ELF-1 (cell line): ENCODE data around the gene AMMECR1L.
"Not testable (repeated sequence)": the region's sequence is repeated elsewhere in the genome, so short reads cannot be mapped to it uniquely, and the experiment has no call there.

ENCODE experiments used
- DNase-seq: peaks from one replicate; pipeline ENCODE4 v3.0.0-alpha.2; 2016; ENCODE audit warnings: low read depth, low spot score

The AMMECR1L gene

GRCh38 chr2:127885780-127886592 is at the start of gene AMMECR1L:
AMMECR1L (minus strand) TSS chr2:127885956; CDS start chr2:127874234, 11,722 bp downstream.
- DNase-seq = peak; percentile 79

GRCh38 chr2:127935337-127935736 is 49.6 kb upstream of the AMMECR1L start:
- no peak for DNase-seq

GRCh38 chr2:127932199-127932876 is 46.6 kb upstream of the AMMECR1L start:
- no peak for DNase-seq

- DNase-seq = no peak
Observed at GRCh38 chr2:127929449-127929848, 43.7 kb upstream of the AMMECR1L start.

GRCh38 chr2:127927384-127927783 is 41.6 kb upstream of the AMMECR1L start:
- DNase-seq = no peak

GRCh38 chr2:127917916-127918315 is 32.2 kb upstream of the AMMECR1L start:
- no peak for DNase-seq

- DNase-seq = no peak
Observed at GRCh38 chr2:127913808-127914457, 28.2 kb upstream of the AMMECR1L start.

- no peak for DNase-seq
Observed at GRCh38 chr2:127911737-127912136, 26.0 kb upstream of the AMMECR1L start.

- DNase-seq = no peak
Observed at GRCh38 chr2:127910415-127910814, 24.7 kb upstream of the AMMECR1L start.

- DNase-seq = no peak
Observed at GRCh38 chr2:127909019-127909418, 23.3 kb upstream of the AMMECR1L start.

- DNase-seq = not testable (repeated sequence)
Observed at GRCh38 chr2:127907733-127908400, 22.1 kb upstream of the AMMECR1L start.

- DNase-seq = peak; percentile 21
Observed at GRCh38 chr2:127906206-127906926, 20.6 kb upstream of the AMMECR1L start.

GRCh38 chr2:127901339-127902056 is 15.7 kb upstream of the AMMECR1L start:
- no peak for DNase-seq

GRCh38 chr2:127897531-127898211 is 11.9 kb upstream of the AMMECR1L start:
- DNase-seq = no peak

GRCh38 chr2:127893494-127893893 is 7.7 kb upstream of the AMMECR1L start:
- peak; percentile 50 for DNase-seq

GRCh38 chr2:127893033-127893432 is 7.3 kb upstream of the AMMECR1L start:
- DNase-seq = peak; percentile 13

GRCh38 chr2:127891811-127892210 is 6.1 kb upstream of the AMMECR1L start:
- no peak for DNase-seq

- not testable (repeated sequence) for DNase-seq
Observed at GRCh38 chr2:127890756-127891155, 5.0 kb upstream of the AMMECR1L start.

GRCh38 chr2:127888772-127889171 is 3.0 kb upstream of the AMMECR1L start:
- DNase-seq = no peak

GRCh38 chr2:127887776-127888130 is 2.0 kb upstream of the AMMECR1L start:
- no peak for DNase-seq
